H1 (cell line): ENCODE data around the gene RTCA. TPM values are rescaled to one million over a fixed set of nuclear protein-coding genes. Genes with fewer than 3 reads are reported as not detected.

Experiments
- CTCF ChIA-PET: fragments of 300-600 bp; sonication (Branson Sonifier 250); formaldehyde crosslinking; loops from one replicate; lab custom pipeline; 2021; ENCODE audit not compliant: partially characterized antibody; lab: Charles Lee
- POLR2A ChIA-PET: fragments of 300-600 bp; sonication (Branson Sonifier 250); formaldehyde crosslinking; loops from one replicate; lab custom pipeline; 2021; ENCODE audit warnings: inconsistent platforms; ENCODE audit not compliant: partially characterized antibody; lab: Charles Lee
- DNase-seq, 2 experiments: peaks; one replicate each; pipeline versions ENCODE4 v3.0.0 to v3.0.0-alpha.2; 2010 to 2022; ENCODE audit warnings: low spot score in 2 of 2, low read depth in 1 of 2, mixed read lengths in 1 of 2
- FAIRE-seq: peaks from 2 replicates; lab custom pipeline; 2011; peaks lifted over from hg19 to GRCh38; lab: Jason Lieb, UNC
- H2AFZ ChIP-seq: 2 replicates; pipeline ENCODE4 v1.8.1; 2012; ENCODE audit warnings: low read length, inconsistent platforms
- H2AK5ac ChIP-seq: 2 replicates; pipeline ENCODE4 v1.6.1; 2013; ENCODE audit warnings: low read depth, low read length
- H2BK120ac ChIP-seq: replicated peaks from 2 replicates; pipeline ENCODE3; 2013; ENCODE audit warnings: low read depth, low read length, inconsistent platforms
- H2BK12ac ChIP-seq: 2 replicates; pipeline ENCODE4 v1.6.1; 2013; ENCODE audit warnings: low read depth, low read length
- H2BK15ac ChIP-seq: 2 replicates; pipeline ENCODE4 v1.6.1; 2013; ENCODE audit warnings: low read length
- H2BK20ac ChIP-seq: 2 replicates; pipeline ENCODE4 v1.6.1; 2013; ENCODE audit warnings: low read length
- H2BK5ac ChIP-seq: 2 replicates; pipeline ENCODE4 v1.6.1; 2013; ENCODE audit warnings: low read depth, low read length
- H3K14ac ChIP-seq: 2 replicates; pipeline ENCODE4 v1.6.1; 2013; ENCODE audit warnings: inconsistent platforms; ENCODE audit not compliant: insufficient read length
- H3K18ac ChIP-seq: 2 replicates; pipeline ENCODE4 v1.6.1; 2013; ENCODE audit warnings: low read length; ENCODE audit errors: extremely low read depth
- H3K23ac ChIP-seq: 2 replicates; pipeline ENCODE4 v1.6.1; 2013; ENCODE audit warnings: inconsistent platforms; ENCODE audit not compliant: insufficient read length
- H3K23me2 ChIP-seq: 2 replicates; pipeline ENCODE4 v1.6.1; 2013; ENCODE audit warnings: low read depth, low read length
- H3K27ac ChIP-seq: 2 replicates; pipeline ENCODE4 v1.6.1; 2011; ENCODE audit warnings: low read depth, low read length, inconsistent platforms
- H3K27me3 ChIP-seq, 4 experiments: replicated peaks in 1 of 4; 1 replicate in 1 of 4; 2 replicates in 3 of 4; pipeline versions ENCODE4 v1.6.1 to v1.8.1; 2011 to 2013; ENCODE audit warnings: low read length in 3 of 4, mild to moderate bottlenecking in 3 of 4, inconsistent platforms in 2 of 4, mixed read lengths in 2 of 4, moderate library complexity in 1 of 4; ENCODE audit not compliant: control insufficient read depth in 3 of 4, insufficient read depth in 3 of 4; ENCODE audit errors: extremely low read depth in 1 of 4
- H3K36me3 ChIP-seq, 4 experiments: 2 replicates each; pipeline versions ENCODE4 v1.6.1 to v1.8.1; 2011 to 2013; ENCODE audit warnings: mild to moderate bottlenecking in 4 of 4, low read length in 3 of 4, moderate library complexity in 2 of 4, control low read depth in 1 of 4, inconsistent platforms in 1 of 4; ENCODE audit not compliant: insufficient read depth in 4 of 4, control insufficient read depth in 2 of 4
- H3K4ac ChIP-seq: replicated peaks from 2 replicates; pipeline ENCODE3; 2013; ENCODE audit warnings: low read length, low read depth, mixed read lengths, inconsistent platforms; ENCODE audit not compliant: insufficient read length
- H3K4me1 ChIP-seq, 4 experiments: replicated peaks in 1 of 4; 1 replicate in 1 of 4; 2 replicates in 3 of 4; pipeline versions ENCODE4 v1.6.1 to v1.8.1; 2011 to 2013; ENCODE audit warnings: low read length in 3 of 4, inconsistent platforms in 2 of 4, mixed read lengths in 1 of 4; ENCODE audit not compliant: insufficient read depth in 4 of 4, control insufficient read depth in 3 of 4
- H3K4me2 ChIP-seq, 2 experiments: 2 replicates each; pipeline versions ENCODE4 v1.6.1 to v1.8.1; 2011 to 2013; ENCODE audit warnings: low read depth in 2 of 2, low read length in 2 of 2, control low read depth in 1 of 2, inconsistent platforms in 1 of 2, mild to moderate bottlenecking in 1 of 2; ENCODE audit not compliant: insufficient read depth in 1 of 2
- H3K4me3 ChIP-seq, 4 experiments: fragments of 200-600, 300-600 bp in 1 of 4; sonication (generic), shearing (Covaris generic), sonication (Bioruptor Twin) in 1 of 4; 2 replicates each; pipeline versions ENCODE4 v1.5.1 to v1.8.1; 2011 to 2016; ENCODE audit warnings: low read length in 4 of 4, low read depth in 3 of 4, control low read depth in 2 of 4, inconsistent platforms in 2 of 4, mild to moderate bottlenecking in 2 of 4, mixed read lengths in 1 of 4, moderate library complexity in 1 of 4; ENCODE audit not compliant: insufficient read depth in 2 of 4; ENCODE audit errors: extremely low read depth in 1 of 4
- H3K56ac ChIP-seq: replicated peaks from 2 replicates; pipeline ENCODE3; 2013; ENCODE audit warnings: low read depth, mild to moderate bottlenecking, mixed read lengths, low read length, inconsistent platforms; ENCODE audit not compliant: insufficient read length
- H3K79me1 ChIP-seq: 2 replicates; pipeline ENCODE4 v1.6.1; 2013; ENCODE audit warnings: low read depth, low read length, control low read depth
- H3K79me2 ChIP-seq, 2 experiments: 2 replicates each; pipeline versions ENCODE4 v1.6.1 to v1.8.1; 2012 to 2013; ENCODE audit warnings: low read length in 2 of 2, mild to moderate bottlenecking in 2 of 2, inconsistent platforms in 1 of 2; ENCODE audit not compliant: insufficient read depth in 2 of 2, control insufficient read depth in 1 of 2
- H3K9ac ChIP-seq, 4 experiments: replicated peaks in 1 of 4; 1 replicate in 1 of 4; 2 replicates in 3 of 4; pipeline versions ENCODE4 v1.6.1 to v1.8.1; 2011 to 2013; ENCODE audit warnings: low read depth in 3 of 4, low read length in 3 of 4, control low read depth in 2 of 4, mild to moderate bottlenecking in 2 of 4, moderate library complexity in 2 of 4, inconsistent platforms in 1 of 4; ENCODE audit errors: extremely low read depth in 1 of 4
- H3K9me3 ChIP-seq, 2 experiments: 2 replicates each; pipeline versions ENCODE4 v1.6.1 to v1.8.1; 2012 to 2013; ENCODE audit warnings: mild to moderate bottlenecking in 2 of 2, moderate library complexity in 2 of 2, control low read depth in 1 of 2, inconsistent platforms in 1 of 2, low read depth in 1 of 2, low read length in 1 of 2, mixed read lengths in 1 of 2; ENCODE audit not compliant: insufficient read depth in 2 of 2
- H4K20me1 ChIP-seq, 2 experiments: replicated peaks in 1 of 2; 2 replicates each; pipeline versions ENCODE3 to v1.8.1; 2011 to 2013; ENCODE audit warnings: inconsistent platforms in 2 of 2, low read length in 2 of 2, mild to moderate bottlenecking in 1 of 2; ENCODE audit not compliant: insufficient read depth in 2 of 2, control insufficient read depth in 1 of 2
- H4K5ac ChIP-seq: 2 replicates; pipeline ENCODE4 v1.6.1; 2013; ENCODE audit warnings: low read length, low read depth, mixed read lengths, inconsistent platforms; ENCODE audit not compliant: insufficient read length
- H4K8ac ChIP-seq: 2 replicates; pipeline ENCODE4 v1.8.0; 2013; ENCODE audit warnings: mild to moderate bottlenecking, moderate library complexity, low read length, inconsistent platforms; ENCODE audit not compliant: insufficient read depth; ENCODE audit errors: extremely low read depth
- H4K91ac ChIP-seq: replicated peaks from 2 replicates; pipeline ENCODE3; 2013; ENCODE audit warnings: low read length, mixed read lengths, inconsistent platforms; ENCODE audit not compliant: insufficient read length
- WGBS, 2 experiments: shearing (Covaris generic) in 1 of 2; methylation state at CpG; one replicate each; pipeline versions ENCODE4 v1.1.6 to v1.1.7; 2013 to 2015; ENCODE audit warnings: low lambda C conversion rate in 2 of 2, mixed read lengths in 2 of 2, inconsistent platforms in 1 of 2, low coverage in 1 of 2, missing lambda C conversion rate in 1 of 2; ENCODE audit not compliant: insufficient replicate concordance in 2 of 2, insufficient coverage in 1 of 2, insufficient read length in 1 of 2; ENCODE audit errors: extremely low coverage in 1 of 2, missing lambda C conversion rate in 1 of 2; 5-methylcytosine and 5-hydroxymethylcytosine counted together
- polyA plus RNA-seq, 7 experiments: library from polyadenylated mRNA; depleted of rRNA in 3 of 7; stranded (reverse) in 5 of 7; unstranded in 2 of 7; fragments of >200 nt in 5 of 7; fragments of 200-250 nt in 2 of 7; gene quantifications; 1 replicate in 5 of 7; 2 replicates in 1 of 7; 4 replicates in 1 of 7; pipeline versions ENCODE4 v1.2.1 to v1.2.3, GENCODE V29; 2011 to 2013; ENCODE audit warnings: missing spikeins in 2 of 7, mixed read lengths in 2 of 7
- total RNA-seq: library from RNA; stranded (reverse); fragmentation: NEBNext Ultra II Directional; extraction: Animal tissue kit (Norgen Biotek cat#: 25700); gene quantifications from 2 replicates; pipeline ENCODE4 v1.2.1, GENCODE V29; 2021

Gene RTCA
- total and polyA plus RNA-seq, 2 of the 8 experiments (the other 6 are each of a cell fraction or from before 2014, with no cell fraction given), result 13.8 to 31.6 TPM

- Histone ChIP-seq H2AK5ac (no peak overlapping the region), H3K36me3 (peaks cover 0 to 58% (median 27%) of the 10 kb centered on the region in 4 experiments; a peak in 6 of 8 replicates), H3K14ac (no peak overlapping the region), H4K8ac (no peak overlapping the region), H3K23ac (no peak overlapping the region), H3K27me3 (no peaks in the 10 kb centered on the region), H3K4ac (no peak overlapping the region), H2BK12ac (no peak overlapping the region), H2BK15ac (no peak overlapping the region), H3K4me1 (no peaks in the 10 kb centered on the region), H4K91ac (no peak overlapping the region), H2AFZ (no peak overlapping the region), H3K79me2 (no peaks in the 10 kb centered on the region), H3K18ac (no peak overlapping the region), H3K56ac (no peak overlapping the region), H3K9ac (no peak overlapping the region), H3K27ac (no peak overlapping the region), H4K20me1 (no peaks in the 10 kb centered on the region), H3K4me2 (no peak overlapping the region), H3K4me3 (no peak overlapping the region), H2BK20ac (no peak overlapping the region), H3K23me2 (no peaks in the 10 kb centered on the region), H4K5ac (no peak overlapping the region), H2BK120ac (no peak overlapping the region), H2BK5ac (no peak overlapping the region), H3K9me3 (no peaks in the 10 kb centered on the region), H3K79me1 (no peaks in the 10 kb centered on the region)
- FAIRE-seq (no peak), DNase-seq (no peak)
- CTCF ChIA-PET, result no interaction called here
- 90% methylated on average over 1 of the region's 1 CpG; no CpG with 5 or more reads in 1 of the 2 experiments for WGBS, 2 experiments
- POLR2A ChIA-PET, result no interaction called here
Measured at GRCh38 chr1:100232156-100232555, 33.9 kb upstream of the RTCA start.
